Measurements from ENCODE around the gene ANKRD55.

GRCh38 chr5:56154732-56155484 lies 78.2 kb downstream of the ANKRD55 start:
- no peak for TF ChIP-seq ARNT (IDR thresholded peaks at IDR 0.05)
- TF ChIP-seq TARDBP (IDR thresholded peaks at IDR 0.05): no peak
- TF ChIP-seq L3MBTL2 (conservative IDR thresholded peaks at IDR 0.05): no peak
- TF ChIP-seq SP1 (IDR thresholded peaks at IDR 0.05): no peak
- TF ChIP-seq NFRKB (IDR thresholded peaks at IDR 0.05): no peak
- TF ChIP-seq SUZ12 (IDR thresholded peaks at IDR 0.05): no peak
- TF ChIP-seq FOXA1 (IDR thresholded peaks at IDR 0.05): no peak
- no peak for TF ChIP-seq LEF1 (IDR thresholded peaks at IDR 0.05; ENCODE audit: borderline replicate concordance)
- TF ChIP-seq HDGF (IDR thresholded peaks at IDR 0.05; ENCODE audit: borderline replicate concordance): no peak

Data from HEK293T (cell line).